ENCODE data around the gene DMRTC2. TPM values are rescaled to one million over a fixed set of nuclear protein-coding genes. Genes with fewer than 3 reads are reported as not detected.
A peak's percentile ranks its signal among the peaks of the same experiment; 100 is the strongest.

Gene DMRTC2
- total RNA-seq (2011; cell fraction: chromatin; rRNA removed; ENCODE audit: low replicate concordance): not detected in 2 replicates
- total RNA-seq (2011; cell fraction: nucleolus; rRNA removed): not detected in 2 replicates
- total RNA-seq (2011; cell fraction: nucleoplasm; rRNA removed): not detected in 2 replicates
- not detected in 2 replicates for total RNA-seq (2014; rRNA removed)
- total RNA-seq (2014; rRNA removed; fragmentation: Illumina TruSeq; extraction: Trizol): not detected in 2 replicates
- not detected in 2 replicates for total RNA-seq (2015; rRNA removed; fragmentation: Illumina TruSeq; extraction: Trizol)
- not detected in 2 replicates for total RNA-seq (2021)
- polyA plus RNA-seq (2011; rRNA removed): not detected in 2 replicates
- polyA plus RNA-seq (2011; cell fraction: cytosol; rRNA removed): not detected in 2 replicates
- not detected in 2 replicates for polyA plus RNA-seq (2011; cell fraction: nucleus; rRNA removed)
- 0.03 TPM in 1 of 2 replicates, not detected in the other for polyA plus RNA-seq (2012)
- not detected in 2 replicates for polyA plus RNA-seq (2014; fragmentation: Illumina TruSeq; extraction: Trizol)
- under 1 TPM in 1 of 2 experiments, not detected in 1; 0.03 TPM for polyA plus RNA-seq (2014; fragmentation: Nextera tagmentation; extraction: Ambion mirVana)
- 0.04 TPM in 1 of 2 replicates, not detected in the other for polyA plus RNA-seq (2014; rRNA removed)
- not detected in 2 replicates for polyA minus RNA-seq (2011; rRNA and poly(A)+ RNA removed)
- not detected in 2 replicates for polyA minus RNA-seq (2011; cell fraction: cytosol; rRNA and poly(A)+ RNA removed)
- not detected in 2 replicates for polyA minus RNA-seq (2011; cell fraction: nucleus; rRNA and poly(A)+ RNA removed)
- not detected for Bru-seq, nascent RNA
- not detected for BruChase-seq, experiment 1, labeled RNA remaining after a 2-hour chase
- BruChase-seq, experiment 2, labeled RNA remaining after a 6-hour chase: not detected
- long read RNA-seq, experiment 1: 0 reads
- long read RNA-seq, experiment 2: 0 reads
- long read RNA-seq, experiment 3: 0 reads

DNA sequence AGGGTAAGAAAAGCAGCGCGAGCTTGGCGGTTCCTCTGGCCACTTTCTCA lies at the start of gene DMRTC2:
Gene DMRTC2, plus strand, starts transcription at position 42 of the 50 bp plus-strand sequence. CDS start 2,387 bp downstream, outside the sequence.
- Histone ChIP-seq H3K36me3 (ENCODE audit: control insufficient read depth, insufficient read depth, low read length) (no peaks in the 10 kb centered on the region), H2AFZ (ENCODE audit: low read depth, low read length) (no peak within 1 kb of the TSS), H3K27me3 (ENCODE audit: control insufficient read depth in 2 of 2, insufficient read depth in 2 of 2, low read length in 2 of 2) (no peaks in the 10 kb centered on the region), H3K4me2 (ENCODE audit: insufficient read depth, low read length) (no peak within 1 kb of the TSS), H3K27ac (ENCODE audit: extremely low read depth, low read depth, low read length) (no peak within 1 kb of the TSS), H3K4me1 (replicated peaks in 1 of 2; ENCODE audit: control insufficient read depth in 2 of 2, insufficient read depth in 2 of 2, low read length in 2 of 2) (peaks cover 22 to 31% of the 10 kb centered on the region in 2 experiments; a peak in 4 of 5 replicates), H3K9me3 (replicated peaks; ENCODE audit: control insufficient read depth, insufficient read depth, low read depth, low read length) (peaks cover 2% of the 10 kb centered on the region; the same call in 1 of the 2 replicates), H3K9me1 (ENCODE audit: control insufficient read depth, insufficient read depth, low read length) (no peaks in the 10 kb centered on the region), H3K4me3 (no peak within 1 kb of the TSS), H3K9ac (ENCODE audit: insufficient read depth in 1 of 2, low read depth in 2 of 2, low read length in 2 of 2) (no peak within 1 kb of the TSS), H3K79me2 (ENCODE audit: control insufficient read depth, insufficient read depth, low read length) (no peaks in the 10 kb centered on the region), H4K20me1 (replicated peaks; ENCODE audit: control insufficient read depth, insufficient read depth, low read length) (no peaks in the 10 kb centered on the region)
- in situ Hi-C loops (cut with MboI): no loop called here
- POLR2A ChIA-PET: interaction anchor here (1.4 kb wide), 1 partner anchor 15 kb away, joined by 6 read pairs; the partner anchor contains the start of gene RPS19
- FAIRE-seq: no peak
- TF ChIP-seq ZZZ3 (IDR thresholded peaks at IDR 0.05) (no peak), L3MBTL2 (IDR thresholded peaks at IDR 0.05) (0 out of 2 replicates have a peak, but pooled peaks have one; percentile 1)
- BruUV-seq (replicated peaks): no TSS peak
- CTCF ChIA-PET (ENCODE audit: low intra/inter-chr PET ratio): no interaction called here
- ATAC-seq: no peak
- 87% methylated on average over 3 of the region's 3 CpGs for WGBS (ENCODE audit: insufficient coverage, low coverage, missing lambda C conversion rate)
- no peak for DNase-seq (ENCODE audit: extremely low read depth in 1 of 4, low spot score in 3 of 4)
- intact Hi-C loops (cut with micrococcal nuclease): no loop called here

DNA sequence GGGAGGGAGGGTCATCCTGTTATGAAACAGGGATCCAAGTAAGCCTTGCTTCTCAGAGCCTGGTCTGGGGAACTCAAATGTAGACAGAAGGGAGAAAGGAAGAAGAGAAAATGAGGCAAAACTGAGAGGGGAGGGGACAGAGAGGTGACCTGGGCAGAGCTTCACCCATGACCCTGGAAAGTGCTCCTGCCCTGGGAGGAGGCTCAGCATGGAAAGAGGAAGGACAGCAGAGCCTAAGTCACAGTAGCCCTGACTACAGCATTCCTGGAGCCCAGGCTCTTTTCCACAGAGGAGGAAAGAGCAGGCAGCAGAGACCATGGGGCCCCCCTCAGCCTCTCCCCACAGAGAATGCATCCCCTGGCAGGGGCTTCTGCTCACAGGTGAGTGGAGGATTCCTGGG lies 48.5 kb upstream of the DMRTC2 start, which contains the start of gene CEACAM3:
Gene CEACAM3, plus strand, starts transcription at position 226 of the 400 bp plus-strand sequence. Its CDS starts 91 bp downstream, at position 317.
- Histone ChIP-seq H3K4me3 (no peak within 1 kb of the TSS), H3K4me2 (ENCODE audit: insufficient read depth, low read length) (no peak within 1 kb of the TSS), H3K27me3 (ENCODE audit: control insufficient read depth in 2 of 2, insufficient read depth in 2 of 2, low read length in 2 of 2) (peaks cover 2 to 25% of the 10 kb centered on the region in 2 experiments; a peak in 2 of 5 replicates), H3K9me3 (replicated peaks; ENCODE audit: control insufficient read depth, insufficient read depth, low read depth, low read length) (no peaks in the 10 kb centered on the region), H3K36me3 (ENCODE audit: control insufficient read depth, insufficient read depth, low read length) (no peaks in the 10 kb centered on the region), H3K9ac (ENCODE audit: insufficient read depth in 1 of 2, low read depth in 2 of 2, low read length in 2 of 2) (no peak within 1 kb of the TSS), H2AFZ (ENCODE audit: low read depth, low read length) (no peak within 1 kb of the TSS), H4K20me1 (replicated peaks; ENCODE audit: control insufficient read depth, insufficient read depth, low read length) (no peaks in the 10 kb centered on the region), H3K27ac (ENCODE audit: extremely low read depth, low read depth, low read length) (no peak within 1 kb of the TSS), H3K4me1 (replicated peaks in 1 of 2; ENCODE audit: control insufficient read depth in 2 of 2, insufficient read depth in 2 of 2, low read length in 2 of 2) (no peaks in the 10 kb centered on the region), H3K79me2 (ENCODE audit: control insufficient read depth, insufficient read depth, low read length) (no peaks in the 10 kb centered on the region), H3K9me1 (ENCODE audit: control insufficient read depth, insufficient read depth, low read length) (no peaks in the 10 kb centered on the region)
- ChIA-PET CTCF (ENCODE audit: low intra/inter-chr PET ratio) (no interaction called here), POLR2A (interaction anchor here (0.8 kb wide), 1 partner anchor 26 kb away, joined by 3 read pairs; no protein-coding TSS in a partner anchor)
- intact Hi-C loops (cut with micrococcal nuclease) (no loop called here), in situ Hi-C loops (cut with MboI) (loop anchor here (10.0 kb wide), 1 partner anchor 158 kb away; the partner anchor contains the start of gene RABAC1)
- no TSS peak for BruUV-seq (replicated peaks)
- DNase-seq (ENCODE audit: extremely low read depth in 1 of 4, low spot score in 3 of 4) (no peak), FAIRE-seq (no peak), ATAC-seq (no peak)
